H1 (cell line): Measurements from ENCODE around the gene GAS2. TPM values are rescaled to one million over a fixed set of nuclear protein-coding genes. Genes with fewer than 3 reads are reported as not detected.

Experiments used
- RNF2 ChIP-seq: fragments of 200-900, 300-1000 bp; sonication (generic); IDR thresholded peaks from 2 replicates; pipeline ENCODE4 v1.7.1; 2016; ENCODE audit warnings: borderline replicate concordance, low read depth, mild to moderate bottlenecking, antibody characterized with exemption, low read length; ENCODE audit not compliant: poor library complexity, severe bottlenecking; ENCODE audit errors: missing control alignments
- polyA plus RNA-seq, 7 experiments: library from polyadenylated mRNA; depleted of rRNA in 3 of 7; stranded (reverse) in 5 of 7; unstranded in 2 of 7; fragments of >200 nt in 5 of 7; fragments of 200-250 nt in 2 of 7; gene quantifications; 1 replicate in 5 of 7; 2 replicates in 1 of 7; 4 replicates in 1 of 7; pipeline versions ENCODE4 v1.2.1 to v1.2.3, GENCODE V29; 2011 to 2013; ENCODE audit warnings: missing spikeins in 2 of 7, mixed read lengths in 2 of 7
- total RNA-seq: library from RNA; stranded (reverse); fragmentation: NEBNext Ultra II Directional; extraction: Animal tissue kit (Norgen Biotek cat#: 25700); gene quantifications from 2 replicates; pipeline ENCODE4 v1.2.1, GENCODE V29; 2021

The GAS2 gene
- total and polyA plus RNA-seq, 2 of the 8 experiments (the other 6 are each of a cell fraction or from before 2014, with no cell fraction given) = 0.70 to 1.7 TPM

DNA sequence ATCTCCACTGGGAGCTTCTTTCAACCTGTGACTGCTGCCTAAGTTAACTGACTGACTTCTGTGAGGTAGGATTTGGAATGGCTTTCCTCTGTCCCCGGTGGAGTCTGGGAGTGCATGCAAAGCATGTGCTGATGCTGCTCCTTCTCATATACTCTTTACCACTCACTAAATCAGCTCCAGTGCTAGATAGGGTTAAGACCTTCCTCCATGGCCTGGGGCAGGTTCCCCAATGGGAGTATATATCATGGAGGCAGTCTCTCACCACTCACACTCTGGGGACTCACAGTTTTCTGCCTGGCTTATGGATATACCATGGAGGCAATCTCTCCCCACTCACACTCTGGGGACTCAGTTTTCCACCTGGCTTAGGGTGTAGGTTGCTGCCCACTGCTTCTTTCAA is 30.7 kb upstream of the GAS2 start (continued):
- no peak for TF ChIP-seq RNF2
